Fibroblast of mammary gland (primary cell): ENCODE measurements around the gene BCAP31.

ENCODE experiments used
- DNase-seq: peaks from one replicate; pipeline ENCODE4 v3.0.0-alpha.2; 2010; ENCODE audit warnings: low read depth
- H3K4me3 ChIP-seq: 2 replicates; pipeline ENCODE4 v1.5.1; 2011; ENCODE audit warnings: low read depth, mild to moderate bottlenecking, low read length, moderate library complexity; ENCODE audit not compliant: control insufficient read depth
- TF ChIP-seq, protein P1 (sequence below): conservative IDR thresholded peaks from 2 replicates; pipeline ENCODE4 v1.5.1; 2011; ENCODE audit warnings: low read depth, low read length, inconsistent platforms; ENCODE audit not compliant: control insufficient read depth, insufficient read depth

BCAP31 gene

GRCh38 chrX:153769865-153770600 lies 45.8 kb upstream of the BCAP31 start:
- no peak overlapping the region for H3K4me3 ChIP-seq
- TF ChIP-seq, protein P1, sequence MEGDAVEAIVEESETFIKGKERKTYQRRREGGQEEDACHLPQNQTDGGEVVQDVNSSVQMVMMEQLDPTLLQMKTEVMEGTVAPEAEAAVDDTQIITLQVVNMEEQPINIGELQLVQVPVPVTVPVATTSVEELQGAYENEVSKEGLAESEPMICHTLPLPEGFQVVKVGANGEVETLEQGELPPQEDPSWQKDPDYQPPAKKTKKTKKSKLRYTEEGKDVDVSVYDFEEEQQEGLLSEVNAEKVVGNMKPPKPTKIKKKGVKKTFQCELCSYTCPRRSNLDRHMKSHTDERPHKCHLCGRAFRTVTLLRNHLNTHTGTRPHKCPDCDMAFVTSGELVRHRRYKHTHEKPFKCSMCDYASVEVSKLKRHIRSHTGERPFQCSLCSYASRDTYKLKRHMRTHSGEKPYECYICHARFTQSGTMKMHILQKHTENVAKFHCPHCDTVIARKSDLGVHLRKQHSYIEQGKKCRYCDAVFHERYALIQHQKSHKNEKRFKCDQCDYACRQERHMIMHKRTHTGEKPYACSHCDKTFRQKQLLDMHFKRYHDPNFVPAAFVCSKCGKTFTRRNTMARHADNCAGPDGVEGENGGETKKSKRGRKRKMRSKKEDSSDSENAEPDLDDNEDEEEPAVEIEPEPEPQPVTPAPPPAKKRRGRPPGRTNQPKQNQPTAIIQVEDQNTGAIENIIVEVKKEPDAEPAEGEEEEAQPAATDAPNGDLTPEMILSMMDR: no peak
- DNase-seq: no peak

DNA sequence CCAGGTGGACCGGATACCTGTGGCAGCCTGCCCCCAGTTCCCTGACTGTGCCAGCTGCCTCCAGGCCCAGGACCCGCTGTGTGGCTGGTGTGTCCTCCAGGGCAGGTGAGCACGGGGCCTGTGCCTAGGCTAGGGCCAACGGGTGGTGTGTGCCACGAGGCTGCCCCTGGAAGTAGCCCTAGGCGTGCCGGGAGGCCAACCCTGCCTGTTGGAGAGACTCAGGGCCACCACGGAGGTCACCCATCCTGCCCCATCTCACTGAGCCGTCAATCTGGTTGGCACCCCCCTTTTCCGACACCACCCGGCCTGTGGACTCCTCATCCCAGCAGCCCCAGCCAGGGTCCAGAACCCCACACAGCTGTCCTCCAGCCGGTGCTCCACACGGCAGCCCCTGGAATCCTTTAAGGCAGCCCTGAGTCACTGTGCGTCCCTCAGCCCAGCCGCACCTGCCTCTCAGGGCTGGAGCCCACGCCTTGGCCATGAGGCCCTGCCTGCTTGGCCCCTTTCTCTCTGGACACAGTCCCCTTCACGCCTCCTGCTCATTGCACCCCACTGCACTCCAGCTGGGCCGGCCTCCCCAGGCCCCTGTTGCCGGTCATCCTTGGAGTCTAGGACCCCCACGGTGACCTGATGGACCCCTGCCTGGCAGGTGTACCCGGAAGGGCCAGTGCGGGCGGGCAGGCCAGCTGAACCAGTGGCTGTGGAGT lies 45.1 kb upstream of the BCAP31 start:
- H3K4me3 ChIP-seq: no peak overlapping the region
- TF ChIP-seq, protein P1: no peak
- DNase-seq: no peak

DNA sequence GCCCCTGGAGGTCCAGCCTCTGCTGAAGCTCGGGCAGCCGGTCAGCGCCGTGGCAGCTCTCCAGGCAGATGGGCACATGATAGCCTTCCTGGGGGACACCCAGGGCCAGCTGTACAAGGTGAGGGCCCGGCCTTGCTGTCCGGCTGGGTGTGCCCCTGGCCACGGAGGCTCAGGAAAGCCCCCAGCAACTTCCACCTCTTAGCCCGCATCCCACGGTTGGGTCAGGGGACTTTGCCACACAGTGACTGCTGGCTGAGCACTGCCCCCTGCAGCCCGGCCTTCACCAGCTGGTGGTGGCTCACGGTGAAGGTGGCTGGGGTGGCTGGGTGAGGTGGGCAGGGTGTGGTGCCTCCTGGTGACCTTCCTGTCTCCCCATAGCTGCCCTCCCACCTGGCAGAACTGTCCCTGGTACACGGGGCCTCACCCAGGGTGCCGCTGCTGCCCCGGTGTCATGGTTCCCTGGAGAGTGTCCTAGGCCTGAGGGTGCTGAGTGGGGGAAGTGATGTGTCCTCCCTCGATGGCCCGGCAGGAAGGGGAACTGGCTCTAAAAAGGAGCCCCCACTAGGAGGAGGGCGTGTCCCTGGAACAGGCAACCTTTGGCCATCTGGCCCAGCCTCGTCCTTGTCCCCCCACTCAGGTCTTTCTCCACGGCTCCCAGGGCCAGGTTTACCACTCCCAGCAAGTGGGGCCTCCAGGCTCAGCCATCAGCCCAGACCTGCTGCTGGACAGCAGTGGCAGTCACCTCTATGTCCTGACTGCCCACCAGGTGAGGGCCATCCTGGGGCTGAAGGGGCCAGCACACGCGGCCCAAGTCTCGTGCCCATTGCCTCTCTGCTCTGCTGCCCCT lies 44.3 kb upstream of the BCAP31 start:
- TF ChIP-seq, protein P1: no peak

DNA sequence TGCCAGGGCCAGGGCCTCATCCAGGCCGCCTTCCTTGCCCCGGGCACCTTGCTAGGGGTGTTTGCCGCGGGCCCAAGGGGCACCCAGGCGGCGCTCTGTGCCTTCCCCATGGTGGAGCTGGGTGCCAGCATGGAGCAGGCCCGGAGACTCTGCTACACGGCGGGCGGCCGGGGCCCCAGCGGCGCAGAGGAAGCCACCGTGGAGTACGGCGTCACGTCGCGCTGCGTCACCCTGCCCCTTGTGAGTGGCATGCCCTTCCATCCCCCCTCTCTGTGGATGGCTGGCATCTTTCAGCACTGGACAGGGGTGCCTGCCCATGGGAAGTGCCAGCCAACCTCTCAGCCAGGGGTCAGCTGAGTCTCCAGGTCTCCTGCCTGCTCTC lies 43.5 kb upstream of the BCAP31 start:
- no peak for DNase-seq
- H3K4me3 ChIP-seq: no peak overlapping the region
- TF ChIP-seq, protein P1: no peak

More for the DNA sequence above, 44.3 kb upstream of the BCAP31 start:
- H3K4me3 ChIP-seq: no peak overlapping the region
- no peak for DNase-seq

- no peak overlapping the region for H3K4me3 ChIP-seq
Observed at GRCh38 chrX:153766871-153767673, 42.9 kb upstream of the BCAP31 start.

More at GRCh38 chrX:153766871-153767673, 42.9 kb upstream of the BCAP31 start:
- no peak for DNase-seq
- TF ChIP-seq, protein P1: no peak
